HepG2 (cell line): ENCODE measurements around the gene ZACN. TPM values are rescaled to one million over a fixed set of nuclear protein-coding genes. Genes with fewer than 3 reads are reported as not detected.

Source experiments
- GLI4 ChIP-seq: sonication (generic); formaldehyde crosslinking; IDR thresholded peaks from 2 replicates; pipeline ENCODE4 v1.5.1; 2020; ENCODE audit warnings: missing genetic modification reagents, mild to moderate bottlenecking, moderate library complexity, borderline replicate concordance
- RBAK ChIP-seq: sonication (generic); formaldehyde crosslinking; IDR thresholded peaks from 2 replicates; pipeline ENCODE4 v1.5.1; 2020; ENCODE audit warnings: mild to moderate bottlenecking, missing genetic modification reagents
- RBM39 ChIP-seq: fragments of 200-400 bp; formaldehyde crosslinking; IDR thresholded peaks from one replicate; pipeline ENCODE4 v1.6.1; 2018; ENCODE audit warnings: antibody characterized with exemption, mild to moderate bottlenecking, low read depth, low read length; ENCODE audit not compliant: poor library complexity, severe bottlenecking
- ZFAT ChIP-seq: sonication (generic); formaldehyde crosslinking; conservative IDR thresholded peaks from 2 replicates; pipeline ENCODE4 v1.8.1; 2023; ENCODE audit warnings: missing genetic modification reagents, inconsistent platforms
- ZNF160 ChIP-seq: sonication (generic); formaldehyde crosslinking; IDR thresholded peaks from 2 replicates; pipeline ENCODE4 v1.8.0; 2022; ENCODE audit warnings: mild to moderate bottlenecking, inconsistent platforms, missing genetic modification reagents
- ZNF17 ChIP-seq: sonication (generic); formaldehyde crosslinking; IDR thresholded peaks from 2 replicates; pipeline ENCODE4 v1.5.0; 2020; ENCODE audit warnings: mild to moderate bottlenecking, missing genetic modification reagents
- ZNF44 ChIP-seq: sonication (generic); formaldehyde crosslinking; IDR thresholded peaks from 2 replicates; pipeline ENCODE4 v1.5.1; 2020; ENCODE audit warnings: mild to moderate bottlenecking, missing genetic modification reagents
- ZNF619 ChIP-seq: sonication (generic); formaldehyde crosslinking; IDR thresholded peaks from 2 replicates; pipeline ENCODE4 v1.4.0; 2020; ENCODE audit warnings: mild to moderate bottlenecking, missing genetic modification reagents
- ZNF777 ChIP-seq: sonication (generic); formaldehyde crosslinking; IDR thresholded peaks from 2 replicates; pipeline ENCODE4 v1.4.0; 2020; ENCODE audit warnings: missing genetic modification reagents
- polyA plus RNA-seq, 8 experiments: library from polyadenylated mRNA; depleted of rRNA in 3 of 8; stranded (reverse) in 7 of 8; unstranded in 1 of 8; fragments of >200 nt; fragmentation: Illumina TruSeq in 4 of 8; extraction: Trizol in 4 of 8; gene quantifications; 2 replicates each; pipeline versions ENCODE4 v1.2.1 to v1.2.3, GENCODE V29; 2011 to 2016; ENCODE audit warnings: low read depth in 4 of 8, missing spikeins in 1 of 8, mixed read lengths in 1 of 8; ENCODE audit not compliant: insufficient read depth in 1 of 8
- total RNA-seq, 5 experiments: library from RNA; depleted of rRNA; stranded (reverse); fragments of >200 nt; fragmentation: Illumina TruSeq; extraction: Trizol; gene quantifications; 2 replicates each; pipeline ENCODE4 v1.2.3, GENCODE V29; 2016; ENCODE audit warnings: low read depth in 1 of 5
- TF ChIP-seq, protein P1 (sequence below): IDR thresholded peaks from 2 replicates; pipeline ENCODE4 v1.6.1; 2016
- TF ChIP-seq, protein P2 (sequence below): sonication (generic); formaldehyde crosslinking; IDR thresholded peaks from 2 replicates; pipeline ENCODE4 v1.5.1; 2020; ENCODE audit warnings: mild to moderate bottlenecking, missing genetic modification reagents, borderline replicate concordance
- TF ChIP-seq, protein P3 (sequence below): sonication (generic); formaldehyde crosslinking; IDR thresholded peaks from 2 replicates; pipeline ENCODE4 v1.8.0; 2023; ENCODE audit warnings: mild to moderate bottlenecking, missing genetic modification reagents
- TF ChIP-seq, protein P4 (sequence below): IDR thresholded peaks from 2 replicates; pipeline ENCODE4 v1.4.0; 2020; ENCODE audit warnings: mild to moderate bottlenecking, missing genetic modification reagents
- TF ChIP-seq, protein P5 (sequence below): sonication (generic); formaldehyde crosslinking; IDR thresholded peaks from 2 replicates; pipeline ENCODE4 v1.4.0; 2020; ENCODE audit warnings: missing genetic modification reagents

ZACN gene
- total and polyA plus RNA-seq, 2 of the 13 experiments (the other 11 are each of a cell fraction or from before 2014, with no cell fraction given) = 0.11 to 0.15 TPM

DNA sequence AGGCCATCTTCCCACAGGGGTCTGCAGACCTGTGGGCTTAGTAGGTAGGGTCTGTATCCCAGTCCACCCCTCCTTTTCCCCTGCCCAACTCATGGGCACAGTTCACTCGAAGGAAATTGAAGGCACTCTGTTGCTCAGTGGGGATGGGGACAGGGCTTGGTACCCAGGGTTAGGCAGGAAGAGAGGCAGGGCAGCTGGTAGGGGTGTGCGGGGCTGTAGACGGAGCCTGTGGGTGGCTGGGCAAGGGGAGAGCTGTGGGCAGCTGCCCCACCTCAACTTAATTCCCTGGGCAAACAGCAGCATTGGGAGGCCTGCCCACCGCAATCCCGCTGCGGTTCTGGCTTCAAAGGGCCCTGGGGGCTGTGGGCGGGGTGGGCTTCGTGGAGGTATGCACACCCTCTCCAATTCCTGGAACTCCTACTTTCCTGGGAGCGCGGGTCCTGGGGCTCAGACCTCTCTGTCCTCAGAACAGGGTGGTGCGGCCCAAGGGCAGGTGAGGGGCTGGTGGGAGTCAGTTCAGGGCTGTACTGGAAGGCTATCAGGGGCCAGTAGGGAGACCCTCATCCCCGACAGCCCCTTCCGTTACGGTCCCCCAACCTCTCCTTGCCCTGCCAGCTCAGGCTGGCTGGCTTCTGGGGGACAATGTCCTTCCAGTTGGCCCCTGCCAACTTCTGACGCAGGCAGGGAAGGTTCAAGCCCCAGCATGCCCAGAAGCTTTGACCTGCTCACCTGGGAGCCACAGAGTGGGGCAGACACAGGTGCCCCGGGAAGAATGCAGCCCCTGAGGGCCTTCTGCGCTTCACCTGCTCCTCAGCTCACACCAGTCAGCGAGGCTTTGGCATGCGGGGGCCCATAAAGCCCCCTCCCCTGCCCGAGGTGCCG, 53.0 kb downstream of the ZACN start (continued):
- TF ChIP-seq ZNF160 = 0 out of 2 replicates have a peak, but pooled peaks have one; percentile 25
- TF ChIP-seq RBM39 = no peak
- 0 out of 2 replicates have a peak, but pooled peaks have one; percentile 53 for TF ChIP-seq ZNF44
- no peak for TF ChIP-seq ZFAT (CRISPR knock-in tag)
- TF ChIP-seq, protein P1, sequence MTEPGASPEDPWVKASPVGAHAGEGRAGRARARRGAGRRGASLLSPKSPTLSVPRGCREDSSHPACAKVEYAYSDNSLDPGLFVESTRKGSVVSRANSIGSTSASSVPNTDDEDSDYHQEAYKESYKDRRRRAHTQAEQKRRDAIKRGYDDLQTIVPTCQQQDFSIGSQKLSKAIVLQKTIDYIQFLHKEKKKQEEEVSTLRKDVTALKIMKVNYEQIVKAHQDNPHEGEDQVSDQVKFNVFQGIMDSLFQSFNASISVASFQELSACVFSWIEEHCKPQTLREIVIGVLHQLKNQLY = no peak
- TF ChIP-seq ZNF777 (CRISPR knock-in tag) = no peak
- TF ChIP-seq GLI4 (CRISPR knock-in tag) = 0 out of 2 replicates have a peak, but pooled peaks have one; percentile 30
- TF ChIP-seq, protein P2, sequence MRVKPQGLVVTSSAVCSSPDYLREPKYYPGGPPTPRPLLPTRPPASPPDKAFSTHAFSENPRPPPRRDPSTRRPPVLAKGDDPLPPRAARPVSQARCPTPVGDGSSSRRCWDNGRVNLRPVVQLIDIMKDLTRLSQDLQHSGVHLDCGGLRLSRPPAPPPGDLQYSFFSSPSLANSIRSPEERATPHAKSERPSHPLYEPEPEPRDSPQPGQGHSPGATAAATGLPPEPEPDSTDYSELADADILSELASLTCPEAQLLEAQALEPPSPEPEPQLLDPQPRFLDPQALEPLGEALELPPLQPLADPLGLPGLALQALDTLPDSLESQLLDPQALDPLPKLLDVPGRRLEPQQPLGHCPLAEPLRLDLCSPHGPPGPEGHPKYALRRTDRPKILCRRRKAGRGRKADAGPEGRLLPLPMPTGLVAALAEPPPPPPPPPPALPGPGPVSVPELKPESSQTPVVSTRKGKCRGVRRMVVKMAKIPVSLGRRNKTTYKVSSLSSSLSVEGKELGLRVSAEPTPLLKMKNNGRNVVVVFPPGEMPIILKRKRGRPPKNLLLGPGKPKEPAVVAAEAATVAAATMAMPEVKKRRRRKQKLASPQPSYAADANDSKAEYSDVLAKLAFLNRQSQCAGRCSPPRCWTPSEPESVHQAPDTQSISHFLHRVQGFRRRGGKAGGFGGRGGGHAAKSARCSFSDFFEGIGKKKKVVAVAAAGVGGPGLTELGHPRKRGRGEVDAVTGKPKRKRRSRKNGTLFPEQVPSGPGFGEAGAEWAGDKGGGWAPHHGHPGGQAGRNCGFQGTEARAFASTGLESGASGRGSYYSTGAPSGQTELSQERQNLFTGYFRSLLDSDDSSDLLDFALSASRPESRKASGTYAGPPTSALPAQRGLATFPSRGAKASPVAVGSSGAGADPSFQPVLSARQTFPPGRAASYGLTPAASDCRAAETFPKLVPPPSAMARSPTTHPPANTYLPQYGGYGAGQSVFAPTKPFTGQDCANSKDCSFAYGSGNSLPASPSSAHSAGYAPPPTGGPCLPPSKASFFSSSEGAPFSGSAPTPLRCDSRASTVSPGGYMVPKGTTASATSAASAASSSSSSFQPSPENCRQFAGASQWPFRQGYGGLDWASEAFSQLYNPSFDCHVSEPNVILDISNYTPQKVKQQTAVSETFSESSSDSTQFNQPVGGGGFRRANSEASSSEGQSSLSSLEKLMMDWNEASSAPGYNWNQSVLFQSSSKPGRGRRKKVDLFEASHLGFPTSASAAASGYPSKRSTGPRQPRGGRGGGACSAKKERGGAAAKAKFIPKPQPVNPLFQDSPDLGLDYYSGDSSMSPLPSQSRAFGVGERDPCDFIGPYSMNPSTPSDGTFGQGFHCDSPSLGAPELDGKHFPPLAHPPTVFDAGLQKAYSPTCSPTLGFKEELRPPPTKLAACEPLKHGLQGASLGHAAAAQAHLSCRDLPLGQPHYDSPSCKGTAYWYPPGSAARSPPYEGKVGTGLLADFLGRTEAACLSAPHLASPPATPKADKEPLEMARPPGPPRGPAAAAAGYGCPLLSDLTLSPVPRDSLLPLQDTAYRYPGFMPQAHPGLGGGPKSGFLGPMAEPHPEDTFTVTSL (CRISPR knock-in tag) = no peak
- TF ChIP-seq RBAK (CRISPR knock-in tag) = 0 out of 2 replicates have a peak, but pooled peaks have one; percentile 19
- TF ChIP-seq, protein P3, sequence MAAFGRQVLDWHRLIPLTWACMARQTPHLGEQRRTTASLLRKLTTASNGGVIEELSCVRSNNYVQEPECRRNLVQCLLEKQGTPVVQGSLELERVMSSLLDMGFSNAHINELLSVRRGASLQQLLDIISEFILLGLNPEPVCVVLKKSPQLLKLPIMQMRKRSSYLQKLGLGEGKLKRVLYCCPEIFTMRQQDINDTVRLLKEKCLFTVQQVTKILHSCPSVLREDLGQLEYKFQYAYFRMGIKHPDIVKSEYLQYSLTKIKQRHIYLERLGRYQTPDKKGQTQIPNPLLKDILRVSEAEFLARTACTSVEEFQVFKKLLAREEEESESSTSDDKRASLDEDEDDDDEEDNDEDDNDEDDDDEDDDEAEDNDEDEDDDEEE (CRISPR knock-in tag) = 0 out of 2 replicates have a peak, but pooled peaks have one; percentile 38
- TF ChIP-seq ZNF17 (CRISPR knock-in tag) = no peak
- TF ChIP-seq, protein P4, sequence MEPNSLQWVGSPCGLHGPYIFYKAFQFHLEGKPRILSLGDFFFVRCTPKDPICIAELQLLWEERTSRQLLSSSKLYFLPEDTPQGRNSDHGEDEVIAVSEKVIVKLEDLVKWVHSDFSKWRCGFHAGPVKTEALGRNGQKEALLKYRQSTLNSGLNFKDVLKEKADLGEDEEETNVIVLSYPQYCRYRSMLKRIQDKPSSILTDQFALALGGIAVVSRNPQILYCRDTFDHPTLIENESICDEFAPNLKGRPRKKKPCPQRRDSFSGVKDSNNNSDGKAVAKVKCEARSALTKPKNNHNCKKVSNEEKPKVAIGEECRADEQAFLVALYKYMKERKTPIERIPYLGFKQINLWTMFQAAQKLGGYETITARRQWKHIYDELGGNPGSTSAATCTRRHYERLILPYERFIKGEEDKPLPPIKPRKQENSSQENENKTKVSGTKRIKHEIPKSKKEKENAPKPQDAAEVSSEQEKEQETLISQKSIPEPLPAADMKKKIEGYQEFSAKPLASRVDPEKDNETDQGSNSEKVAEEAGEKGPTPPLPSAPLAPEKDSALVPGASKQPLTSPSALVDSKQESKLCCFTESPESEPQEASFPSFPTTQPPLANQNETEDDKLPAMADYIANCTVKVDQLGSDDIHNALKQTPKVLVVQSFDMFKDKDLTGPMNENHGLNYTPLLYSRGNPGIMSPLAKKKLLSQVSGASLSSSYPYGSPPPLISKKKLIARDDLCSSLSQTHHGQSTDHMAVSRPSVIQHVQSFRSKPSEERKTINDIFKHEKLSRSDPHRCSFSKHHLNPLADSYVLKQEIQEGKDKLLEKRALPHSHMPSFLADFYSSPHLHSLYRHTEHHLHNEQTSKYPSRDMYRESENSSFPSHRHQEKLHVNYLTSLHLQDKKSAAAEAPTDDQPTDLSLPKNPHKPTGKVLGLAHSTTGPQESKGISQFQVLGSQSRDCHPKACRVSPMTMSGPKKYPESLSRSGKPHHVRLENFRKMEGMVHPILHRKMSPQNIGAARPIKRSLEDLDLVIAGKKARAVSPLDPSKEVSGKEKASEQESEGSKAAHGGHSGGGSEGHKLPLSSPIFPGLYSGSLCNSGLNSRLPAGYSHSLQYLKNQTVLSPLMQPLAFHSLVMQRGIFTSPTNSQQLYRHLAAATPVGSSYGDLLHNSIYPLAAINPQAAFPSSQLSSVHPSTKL (CRISPR knock-in tag) = peak; percentile 32; the same call in 1 of the 2 replicates
- TF ChIP-seq, protein P5, sequence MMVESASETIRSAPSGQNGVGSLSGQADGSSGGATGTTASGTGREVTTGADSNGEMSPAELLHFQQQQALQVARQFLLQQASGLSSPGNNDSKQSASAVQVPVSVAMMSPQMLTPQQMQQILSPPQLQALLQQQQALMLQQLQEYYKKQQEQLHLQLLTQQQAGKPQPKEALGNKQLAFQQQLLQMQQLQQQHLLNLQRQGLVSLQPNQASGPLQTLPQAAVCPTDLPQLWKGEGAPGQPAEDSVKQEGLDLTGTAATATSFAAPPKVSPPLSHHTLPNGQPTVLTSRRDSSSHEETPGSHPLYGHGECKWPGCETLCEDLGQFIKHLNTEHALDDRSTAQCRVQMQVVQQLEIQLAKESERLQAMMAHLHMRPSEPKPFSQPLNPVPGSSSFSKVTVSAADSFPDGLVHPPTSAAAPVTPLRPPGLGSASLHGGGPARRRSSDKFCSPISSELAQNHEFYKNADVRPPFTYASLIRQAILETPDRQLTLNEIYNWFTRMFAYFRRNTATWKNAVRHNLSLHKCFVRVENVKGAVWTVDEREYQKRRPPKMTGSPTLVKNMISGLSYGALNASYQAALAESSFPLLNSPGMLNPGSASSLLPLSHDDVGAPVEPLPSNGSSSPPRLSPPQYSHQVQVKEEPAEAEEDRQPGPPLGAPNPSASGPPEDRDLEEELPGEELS = peak; percentile 26; the same call in 1 of the 2 replicates
- 0 out of 2 replicates have a peak, but pooled peaks have one; percentile 73 for TF ChIP-seq ZNF619
